Pancreas (tissue), 10 donors: ENCODE measurements around the gene PGAP6. TPM values are rescaled to one million over a fixed set of nuclear protein-coding genes. Genes with fewer than 3 reads are reported as not detected.
"Not testable (repeated sequence)": the region's sequence is repeated elsewhere in the genome, so short reads cannot be mapped to it uniquely, and the experiment has no call there.

Experiments used
- ATAC-seq, 4 donors: fragments of 200-7000 bp; cut with Tn5 transposase; one replicate each; pipeline versions ENCODE4 v1.8.0 to v1.9.1; 2020; ENCODE audit warnings: mild to moderate bottlenecking in 4 of 4, moderate library complexity in 4 of 4
- DNase-seq, 6 donors: peaks; one replicate each; pipeline ENCODE4 v3.0.0-alpha.2; 2020
- FAIRE-seq: peaks from 2 replicates; lab custom pipeline; 2012; peaks lifted over from hg19 to GRCh38; lab: Jason Lieb, UNC
- H3K27ac ChIP-seq, 4 donors: fragments of 200-600 bp; sonication (generic); 1 replicate in 3 of 4; 2 replicates in 1 of 4; pipeline versions ENCODE4 v1.5.0 to v1.8.0; 2020
- H3K27me3 ChIP-seq, 4 donors: fragments of 200-600 bp; one replicate each; pipeline ENCODE4 v1.8.0; 2021
- H3K36me3 ChIP-seq, 3 donors: fragments of 200-600 bp; sonication (generic) in 1 of 3; one replicate each; pipeline versions ENCODE4 v1.5.0 to v1.8.0; 2020 to 2021
- H3K4me1 ChIP-seq, 3 donors: fragments of 200-600 bp; one replicate each; pipeline ENCODE4 v1.8.0; 2021
- H3K4me3 ChIP-seq, 4 donors: fragments of 200-600 bp; sonication (generic) in 2 of 4; one replicate each; pipeline versions ENCODE4 v1.5.0 to v1.8.0; 2020 to 2021
- H3K9me3 ChIP-seq, 4 donors: fragments of 200-600 bp; one replicate each; pipeline ENCODE4 v1.8.0; 2021
- WGBS, 2 donors: extraction: QIAGEN DNeasy Blood & Tissue Kit; methylation state at CpG; one replicate each; pipeline ENCODE4 v1.1.7; 2013; 5-methylcytosine and 5-hydroxymethylcytosine counted together
- intact Hi-C, 3 donors: fragments of 100-400 bp; cut with DNase I; formaldehyde crosslinking; loops; one replicate each; pipeline versions ENCODE4 v1.11.1 to v1.14.2; 2022
- polyA plus RNA-seq, 2 donors: library from polyadenylated mRNA; stranded (reverse); fragments of 200-250 nt; gene quantifications; one replicate each; pipeline ENCODE4 v1.2.3, GENCODE V29; 2013
- total RNA-seq, 6 donors: library from RNA; stranded (reverse); fragmentation: NEBNext Ultra II Directional in 4 of 6; extraction: Animal tissue kit (Norgen Biotek cat#: 25700) in 4 of 6; gene quantifications; one replicate each; pipeline versions ENCODE4 v1.2.1 to v1.2.4, GENCODE V29; 2021 to 2023
- TF ChIP-seq, protein P1 (sequence below), 4 donors: fragments of 200-600 bp; sonication (generic) in 3 of 4; IDR thresholded peaks; one replicate each; pipeline versions ENCODE4 v1.5.0 to v1.8.0; 2021; ENCODE audit warnings: antibody characterized with exemption in 4 of 4
- donor health status: healthy with polysubstance abuse.
- donor health status: DM: no; HTN: no; CAD: no; lungs with moderate emphysema.
- donor health status: DM: no; HTN: no; CAD: no.
- donor health status: control.
- donor health status: control.
- donor health status: Bipolar disorder and iron deficiency.
- donor health status: DM: yes; HTN: yes; CAD: no.
- donor health status: DM: no; HTN: no; CAD: no.
- donor health status: DM: no; HTN: no; CAD: no.
- donor health status: DM: yes; HTN: yes; CAD: no.

The PGAP6 gene
- total and polyA plus RNA-seq, 8 donors: 53.1 to 88.5 (median 61.5) TPM

DNA sequence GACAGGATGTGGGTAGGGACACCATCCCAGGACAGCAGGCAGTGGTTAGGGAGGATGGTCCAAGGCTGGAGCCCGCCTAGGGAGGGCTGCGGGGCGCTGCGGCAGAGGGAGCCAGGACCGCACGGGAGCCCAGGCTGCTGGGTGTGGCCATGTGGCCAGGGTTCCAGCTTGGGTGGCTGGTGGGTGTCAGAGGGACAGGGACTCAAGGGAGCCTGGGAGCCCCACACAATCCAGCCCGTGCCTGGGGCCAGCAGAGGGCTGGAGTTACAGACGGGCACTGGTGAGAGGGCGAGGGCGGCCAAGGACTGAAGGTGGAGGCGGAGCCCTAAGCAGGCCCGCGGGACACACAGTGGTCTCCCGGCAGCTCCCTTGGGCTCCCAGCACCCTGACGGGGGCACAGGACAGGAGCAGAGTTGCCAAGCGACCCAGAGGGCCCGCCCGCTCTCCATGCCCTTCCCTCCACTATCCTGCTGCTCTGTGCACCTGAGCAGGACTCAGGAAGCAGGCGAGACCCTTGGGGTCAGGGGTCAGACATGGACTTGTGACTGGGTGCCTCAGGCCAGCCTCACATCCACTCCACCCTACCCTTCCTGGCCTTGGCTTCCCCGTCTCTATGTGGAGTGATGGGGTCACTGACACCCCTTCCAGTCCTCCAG, 18.5 kb downstream of the PGAP6 start:
- peak in 4 of 6 donors; percentile 15 to 72 (median 43) for DNase-seq
- intact Hi-C loops: loop anchor here in 1 of 3 donors (5.0 kb wide), 1 partner anchor 256 kb away; no protein-coding TSS in a partner anchor
- no peaks in the 10 kb centered on the region for H3K27me3 ChIP-seq
- no peaks in the 10 kb centered on the region for H3K4me1 ChIP-seq
- no peak overlapping the region for H3K4me3 ChIP-seq
- H3K9me3 ChIP-seq: no peaks in the 10 kb centered on the region
- H3K27ac ChIP-seq: no peak overlapping the region
- ATAC-seq: no peak
- FAIRE-seq: no peak
- 59 to 60% methylated on average over 18 to 20 of the region's 20 CpGs for WGBS, 2 donors
- peaks cover 0 to 5% (median 3%) of the 10 kb centered on the region in 3 donors for H3K36me3 ChIP-seq
- TF ChIP-seq, protein P1, sequence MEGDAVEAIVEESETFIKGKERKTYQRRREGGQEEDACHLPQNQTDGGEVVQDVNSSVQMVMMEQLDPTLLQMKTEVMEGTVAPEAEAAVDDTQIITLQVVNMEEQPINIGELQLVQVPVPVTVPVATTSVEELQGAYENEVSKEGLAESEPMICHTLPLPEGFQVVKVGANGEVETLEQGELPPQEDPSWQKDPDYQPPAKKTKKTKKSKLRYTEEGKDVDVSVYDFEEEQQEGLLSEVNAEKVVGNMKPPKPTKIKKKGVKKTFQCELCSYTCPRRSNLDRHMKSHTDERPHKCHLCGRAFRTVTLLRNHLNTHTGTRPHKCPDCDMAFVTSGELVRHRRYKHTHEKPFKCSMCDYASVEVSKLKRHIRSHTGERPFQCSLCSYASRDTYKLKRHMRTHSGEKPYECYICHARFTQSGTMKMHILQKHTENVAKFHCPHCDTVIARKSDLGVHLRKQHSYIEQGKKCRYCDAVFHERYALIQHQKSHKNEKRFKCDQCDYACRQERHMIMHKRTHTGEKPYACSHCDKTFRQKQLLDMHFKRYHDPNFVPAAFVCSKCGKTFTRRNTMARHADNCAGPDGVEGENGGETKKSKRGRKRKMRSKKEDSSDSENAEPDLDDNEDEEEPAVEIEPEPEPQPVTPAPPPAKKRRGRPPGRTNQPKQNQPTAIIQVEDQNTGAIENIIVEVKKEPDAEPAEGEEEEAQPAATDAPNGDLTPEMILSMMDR (IDR thresholded peaks at IDR 0.05): no peak

DNA sequence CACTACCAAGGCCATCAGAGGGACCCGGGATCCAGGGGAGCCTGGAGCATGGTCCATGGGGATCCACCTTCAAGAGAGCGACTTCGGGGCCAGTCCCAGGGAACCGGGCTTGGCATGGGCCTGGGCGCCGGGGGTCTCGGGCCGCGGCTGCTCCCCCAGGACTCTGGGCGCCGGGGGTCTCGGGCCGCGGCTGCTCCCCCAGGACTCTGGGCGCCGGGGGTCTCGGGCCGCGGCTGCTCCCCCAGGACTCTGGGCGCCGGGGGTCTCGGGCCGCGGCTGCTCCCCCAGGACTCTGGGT, 19.1 kb downstream of the PGAP6 start:
- 55 to 65% methylated on average over 15 to 23 of the region's 24 CpGs for whole genome bisulfite sequencing, 2 donors

DNA sequence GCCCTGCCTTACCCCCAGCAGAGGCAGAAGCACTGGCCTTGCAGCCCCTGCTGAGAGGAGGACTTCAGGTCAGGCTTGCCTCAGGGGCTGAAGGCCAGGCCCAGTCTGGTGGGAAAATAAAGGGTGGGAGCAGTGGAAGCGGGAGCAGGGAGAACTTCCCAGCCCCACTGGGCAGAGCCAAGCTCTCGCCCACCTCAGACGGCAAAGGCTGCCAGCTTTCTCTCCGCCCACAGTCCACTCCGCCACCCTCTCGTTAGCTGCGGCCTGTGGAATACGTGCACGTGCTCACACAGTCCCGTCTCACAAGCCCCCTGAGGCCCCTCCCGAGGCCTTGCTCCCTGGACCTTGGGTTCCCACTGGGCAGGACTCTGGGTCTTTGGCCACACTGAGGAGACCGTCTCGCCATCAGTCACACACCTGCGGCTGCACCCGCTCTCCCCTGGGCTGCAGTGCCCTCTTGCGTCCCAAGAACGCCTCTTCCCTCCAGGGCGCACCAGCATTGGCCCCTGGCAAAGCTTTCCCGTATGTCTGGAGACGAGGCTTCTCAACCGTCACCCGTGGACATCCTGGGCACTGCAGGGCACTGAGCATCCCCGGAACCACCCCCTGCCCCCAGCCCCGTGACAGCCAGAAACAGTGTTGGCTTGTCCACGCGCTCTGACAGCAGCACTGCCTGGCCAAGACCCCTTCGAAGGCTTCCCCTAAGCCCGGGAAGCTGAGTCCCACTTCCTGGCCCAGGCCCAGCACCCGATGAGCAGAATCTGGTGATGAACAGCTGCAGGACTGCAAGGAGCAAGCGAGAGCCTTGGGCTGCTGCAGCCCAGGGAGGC, 19.7 kb downstream of the PGAP6 start:
- no peaks in the 10 kb centered on the region for H3K4me1 ChIP-seq
- no peak for FAIRE-seq
- ATAC-seq: peak; percentile 87 to 96 (median 93)
- intact Hi-C loops: loop anchor here in 1 of 3 donors (5.0 kb wide), 1 partner anchor 255 kb away; no protein-coding TSS in a partner anchor
- TF ChIP-seq, protein P1 (IDR thresholded peaks at IDR 0.05): peak; percentile 61 to 77 (median 69)
- H3K4me3 ChIP-seq: no peak overlapping the region
- no peak overlapping the region for H3K27ac ChIP-seq
- H3K27me3 ChIP-seq: no peaks in the 10 kb centered on the region
- 17 to 19% methylated on average over 30 of the region's 30 CpGs for WGBS, 2 donors
- DNase-seq: peak; percentile 69 to 95 (median 84)
- H3K36me3 ChIP-seq: no peaks in the 10 kb centered on the region
- no peaks in the 10 kb centered on the region for H3K9me3 ChIP-seq

More for the DNA sequence above, 19.1 kb downstream of the PGAP6 start:
- ATAC-seq, H3K36me3 ChIP-seq, H3K4me3 ChIP-seq, H3K4me1 ChIP-seq, H3K27ac ChIP-seq, H3K27me3 ChIP-seq, FAIRE-seq, H3K9me3 ChIP-seq, DNase-seq: not testable (repeated sequence)
- intact Hi-C loops: loop anchor here in 1 of 3 donors (5.0 kb wide), 1 partner anchor 255 kb away; no protein-coding TSS in a partner anchor

DNA sequence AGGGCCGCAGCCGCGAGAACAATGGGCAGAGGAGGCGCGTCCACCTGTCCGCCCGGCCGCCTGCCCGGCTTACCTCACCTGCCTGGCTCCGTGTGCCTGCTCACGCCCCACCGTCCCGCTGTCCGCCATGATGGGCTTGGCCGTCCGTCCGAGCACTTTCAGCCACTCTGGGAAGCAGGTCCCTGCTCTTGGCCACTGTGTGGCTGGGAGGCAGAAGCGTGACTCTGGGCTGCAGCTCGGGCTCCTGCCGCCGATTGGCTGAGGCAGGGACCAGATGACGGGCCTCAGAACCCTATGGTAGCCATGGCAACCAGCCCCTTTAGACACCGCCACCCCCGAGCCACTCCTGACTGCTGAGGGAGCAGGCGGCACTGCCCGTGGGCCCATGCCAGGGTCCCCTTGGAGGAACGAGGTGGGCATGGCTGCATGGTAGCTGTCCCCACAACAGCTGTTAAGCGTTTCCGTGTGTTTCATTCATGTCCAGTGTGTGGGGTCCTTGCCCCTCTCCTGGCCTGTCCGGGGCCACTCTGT, 20.4 kb downstream of the PGAP6 start:
- ATAC-seq: no peak
- no peak for FAIRE-seq
- 70 to 76% methylated on average over 25 to 30 of the region's 30 CpGs for WGBS, 2 donors
- TF ChIP-seq, protein P1 (IDR thresholded peaks at IDR 0.05): no peak
- no peaks in the 10 kb centered on the region for H3K27me3 ChIP-seq
- DNase-seq: peak in 4 of 6 donors; percentile 21 to 71 (median 50)
- H3K4me3 ChIP-seq: no peak overlapping the region
- no peaks in the 10 kb centered on the region for H3K36me3 ChIP-seq
- intact Hi-C loops: loop anchor here in 1 of 3 donors (5.0 kb wide), 1 partner anchor 254 kb away; no protein-coding TSS in a partner anchor
- H3K27ac ChIP-seq: no peak overlapping the region
- no peaks in the 10 kb centered on the region for H3K9me3 ChIP-seq
- no peaks in the 10 kb centered on the region for H3K4me1 ChIP-seq

DNA sequence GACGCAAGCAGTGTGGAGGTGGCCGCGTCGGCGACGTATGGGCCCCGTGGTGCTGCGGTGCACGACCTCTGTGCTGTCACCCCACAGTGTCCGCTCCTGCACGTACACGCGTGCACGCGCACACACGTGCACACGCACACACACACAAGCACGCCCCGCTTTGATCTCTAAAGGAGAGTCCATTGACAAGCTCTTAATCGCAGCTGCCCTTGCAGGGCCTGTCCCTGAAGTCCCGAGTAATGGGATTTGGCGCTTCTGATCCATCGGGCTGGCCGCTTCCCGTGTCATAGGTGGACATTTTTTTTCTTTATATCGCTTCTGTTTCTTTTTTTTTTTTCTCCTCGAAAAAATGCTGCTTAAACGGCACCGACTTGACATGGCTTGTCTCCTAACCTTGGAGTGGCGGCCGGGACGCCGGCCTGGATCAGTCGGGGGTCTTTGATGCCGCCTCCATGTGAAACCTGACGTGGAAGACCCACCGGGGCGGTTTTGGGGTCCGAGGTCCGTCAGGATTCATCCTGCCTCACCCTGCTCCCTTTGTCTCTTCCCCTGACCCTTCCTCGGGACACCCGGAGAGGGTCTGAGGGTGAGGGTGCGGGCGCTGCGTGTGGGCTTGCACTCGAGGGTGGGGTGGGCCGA, 21.0 kb downstream of the PGAP6 start:
- ATAC-seq (no peak), DNase-seq (peak in 2 of 6 donors; percentile 17 to 49), FAIRE-seq (no peak)
- intact Hi-C loops: loop anchor here in 1 of 3 donors (5.0 kb wide), 1 partner anchor 254 kb away; no protein-coding TSS in a partner anchor
- WGBS, 2 donors: 80 to 85% methylated on average over 47 of the region's 47 CpGs
- TF ChIP-seq, protein P1 (IDR thresholded peaks at IDR 0.05): no peak
- Histone ChIP-seq H3K9me3 (no peaks in the 10 kb centered on the region), H3K4me3 (no peak overlapping the region), H3K27ac (no peak overlapping the region), H3K27me3 (no peaks in the 10 kb centered on the region), H3K36me3 (no peaks in the 10 kb centered on the region), H3K4me1 (no peaks in the 10 kb centered on the region)
